NCI-H748 (cell line): ENCODE results near the gene RBKS.
"Not testable (repeated sequence)": the region's sequence is repeated elsewhere in the genome, so short reads cannot be mapped to it uniquely, and the experiment has no call there.

Experiments
- DNase-seq: peaks from one replicate; lab custom pipeline; 2025; ENCODE audit not compliant: unreplicated experiment; lab: John Stamatoyannopoulos, UW

The RBKS gene

GRCh38 chr2:27906074-27906473, 15.9 kb upstream of the RBKS start:
- DNase-seq = no peak

DNA sequence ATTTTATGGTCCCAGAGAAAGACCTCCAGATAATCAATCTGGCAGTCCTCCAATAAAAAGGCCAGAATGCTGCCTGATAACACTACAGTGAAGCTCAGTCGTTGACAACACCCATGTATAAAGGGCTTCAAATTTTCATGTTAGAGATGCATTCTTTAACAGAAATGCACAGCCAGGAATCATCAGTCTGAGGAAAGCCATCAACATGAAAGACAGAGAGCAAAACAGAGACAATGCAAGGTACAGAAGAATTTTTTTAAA, 14.1 kb upstream of the RBKS start:
- no peak for DNase-seq

GRCh38 chr2:27903649-27904404, 13.6 kb upstream of the RBKS start:
- DNase-seq = no peak

- DNase-seq = no peak
Observed at GRCh38 chr2:27903018-27903417, 12.8 kb upstream of the RBKS start.

GRCh38 chr2:27902098-27902497, 11.9 kb upstream of the RBKS start:
- no peak for DNase-seq

- no peak for DNase-seq
Observed at GRCh38 chr2:27901234-27901633, 11.0 kb upstream of the RBKS start.

GRCh38 chr2:27897717-27898116, 7.5 kb upstream of the RBKS start:
- no peak for DNase-seq

GRCh38 chr2:27893006-27893405, 2.8 kb upstream of the RBKS start:
- DNase-seq = no peak

DNA sequence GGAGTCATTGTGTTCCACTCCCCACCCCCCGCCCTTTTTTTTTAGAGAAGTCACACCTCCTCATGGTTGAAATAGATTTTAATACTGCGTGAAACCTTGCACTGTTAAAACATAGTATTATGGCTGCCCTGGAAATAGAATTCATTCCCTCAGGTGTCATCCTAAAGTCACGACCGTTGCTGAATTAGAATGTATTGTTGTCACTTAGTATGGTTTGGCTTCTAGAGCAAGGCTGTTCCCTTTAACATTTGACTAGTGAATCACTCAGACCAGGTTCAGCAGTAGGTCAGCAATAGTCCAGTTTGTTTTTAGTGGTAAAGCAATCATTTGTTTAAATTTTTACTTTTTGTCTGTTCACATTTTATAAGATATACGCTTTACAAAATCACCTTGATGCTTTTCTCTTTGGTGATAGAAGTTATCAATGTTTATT, 1.5 kb upstream of the RBKS start:
- DNase-seq = no peak

DNA sequence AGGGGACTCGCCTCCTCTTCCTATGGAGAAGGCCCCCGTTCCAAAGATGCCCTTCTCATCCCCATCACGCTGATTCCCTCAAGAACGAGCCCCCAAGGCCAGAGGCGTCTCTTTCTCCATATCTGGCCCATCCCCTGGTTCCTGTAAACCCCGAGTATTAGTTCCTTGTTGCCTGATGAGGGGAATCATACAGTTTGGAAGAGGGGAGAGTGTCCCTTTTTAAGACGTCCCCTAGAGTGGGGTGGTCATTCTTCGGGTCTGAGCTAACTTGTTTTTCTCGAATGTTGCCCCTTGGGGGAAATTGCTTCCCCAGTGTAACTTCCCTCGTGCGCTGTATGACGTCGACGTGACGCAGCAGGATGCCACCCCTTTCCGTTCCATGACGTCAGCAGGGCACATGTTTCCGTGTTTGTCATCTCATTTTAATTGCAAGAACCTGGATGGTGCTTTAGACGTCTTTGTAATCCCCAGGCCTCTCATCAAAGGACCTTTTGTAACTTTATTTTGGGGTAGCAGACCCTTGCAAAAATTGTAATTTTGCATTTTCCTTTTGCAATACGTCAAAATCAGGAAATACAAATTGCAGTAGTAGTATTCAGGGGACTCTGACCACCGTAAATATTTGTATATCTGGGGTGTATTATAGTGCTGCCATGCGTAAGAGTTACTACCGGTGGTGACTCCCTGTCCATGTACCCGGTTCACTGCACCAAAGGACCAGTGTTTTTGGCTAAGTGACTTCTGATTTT, 911 bp upstream of the RBKS start:
- peak; percentile 71 for DNase-seq

DNA sequence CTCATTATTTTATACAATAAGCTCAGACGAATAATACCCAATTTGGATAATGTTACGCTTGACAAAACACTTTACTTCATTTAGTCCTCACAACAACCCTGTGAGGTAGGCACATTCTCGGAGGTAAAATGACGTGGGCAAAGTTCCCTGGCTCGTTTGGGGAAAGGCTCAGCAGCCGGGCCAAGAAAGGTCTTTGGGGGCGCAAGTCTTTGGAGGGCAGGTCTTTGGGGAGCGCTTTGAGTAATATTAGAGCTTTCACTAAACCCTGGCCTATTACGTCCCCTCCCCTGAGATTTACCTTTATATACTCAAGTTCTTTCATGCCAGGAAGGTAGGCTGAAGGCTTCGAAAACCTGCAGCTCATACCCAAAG, 427 bp downstream of the RBKS start:
- DNase-seq = no peak

- no peak for DNase-seq
Observed at GRCh38 chr2:27888790-27889189, 1.4 kb downstream of the RBKS start.

- no peak for DNase-seq
Observed at GRCh38 chr2:27887830-27888229, 2.4 kb downstream of the RBKS start.

DNA sequence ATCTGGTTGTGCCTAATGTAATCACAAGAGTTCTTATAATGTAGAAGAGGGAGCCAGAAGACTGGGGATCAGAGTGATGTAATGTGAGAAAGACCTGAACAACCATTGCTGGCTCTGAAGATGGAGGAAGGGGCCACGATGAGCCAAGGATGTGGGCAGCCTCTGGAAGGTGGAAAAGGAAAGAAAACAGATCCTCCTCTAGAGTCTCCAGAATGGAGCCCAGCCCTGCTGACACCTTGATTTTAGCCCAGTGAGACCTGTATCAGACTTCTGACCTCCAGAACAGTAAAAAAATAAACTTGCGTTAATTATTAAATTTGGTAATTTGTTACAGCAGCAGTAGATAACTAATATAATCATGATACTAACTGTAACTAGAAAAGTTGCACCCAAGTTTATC, 3.1 kb downstream of the RBKS start:
- no peak for DNase-seq

DNA sequence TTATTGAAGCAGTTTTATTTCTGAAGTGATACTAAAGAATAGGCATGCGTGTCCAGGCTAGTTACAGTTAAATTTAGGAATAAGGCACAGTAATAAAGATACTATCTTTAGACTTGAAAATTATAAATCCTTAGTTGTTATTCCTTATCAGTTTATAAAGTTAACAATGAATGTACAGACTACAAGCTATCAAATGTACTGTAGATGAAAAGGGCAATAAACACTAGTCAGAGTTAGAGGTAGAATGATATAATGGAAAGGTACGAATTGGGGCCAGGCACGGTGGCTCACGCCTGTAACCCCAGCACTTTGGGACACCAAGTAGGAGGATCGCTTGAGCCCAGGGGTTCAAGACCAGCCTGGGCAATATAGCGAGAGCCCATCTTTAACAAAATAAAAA, 3.9 kb downstream of the RBKS start:
- DNase-seq = no peak

- DNase-seq = no peak
Observed at GRCh38 chr2:27885661-27886060, 4.5 kb downstream of the RBKS start.

GRCh38 chr2:27885234-27885633, 5.0 kb downstream of the RBKS start:
- DNase-seq = no peak

GRCh38 chr2:27884601-27885000, 5.6 kb downstream of the RBKS start:
- no peak for DNase-seq

GRCh38 chr2:27882584-27882922, 7.6 kb downstream of the RBKS start:
- DNase-seq = not testable (repeated sequence)

DNA sequence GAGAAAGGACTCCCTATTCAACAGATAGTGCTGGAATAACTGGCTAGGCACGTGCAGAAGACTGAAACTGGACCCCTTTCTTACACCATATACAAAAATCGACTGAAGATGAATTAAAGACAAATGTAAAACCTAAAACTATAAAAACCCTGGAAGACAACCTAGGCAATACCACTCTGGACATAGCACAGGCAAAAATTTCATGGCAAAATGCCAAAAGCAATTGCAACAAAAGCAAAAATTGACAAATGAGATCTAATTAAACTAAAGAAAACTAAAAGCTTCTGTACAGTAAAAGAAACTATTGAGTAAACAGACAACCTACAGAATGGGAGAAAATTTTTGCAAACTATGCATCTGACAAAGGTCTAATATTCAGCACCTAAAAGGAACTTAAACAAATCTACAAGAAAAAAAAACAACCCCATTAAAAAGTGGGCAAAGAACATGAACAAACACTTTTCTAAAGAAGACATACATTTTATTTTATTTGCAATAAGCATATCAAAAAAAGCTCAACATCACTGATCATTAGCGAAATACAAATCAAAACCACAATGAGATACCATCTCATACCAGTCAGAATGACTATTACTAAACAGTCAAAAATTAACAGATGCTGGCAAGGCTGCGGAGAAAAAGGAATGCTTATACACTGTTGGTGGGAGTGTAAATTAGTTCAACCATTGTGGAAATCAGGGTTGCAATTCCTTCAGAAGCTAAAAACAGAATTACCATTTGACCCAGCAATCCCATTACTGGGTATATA, 8.2 kb downstream of the RBKS start:
- DNase-seq = not testable (repeated sequence)

DNA sequence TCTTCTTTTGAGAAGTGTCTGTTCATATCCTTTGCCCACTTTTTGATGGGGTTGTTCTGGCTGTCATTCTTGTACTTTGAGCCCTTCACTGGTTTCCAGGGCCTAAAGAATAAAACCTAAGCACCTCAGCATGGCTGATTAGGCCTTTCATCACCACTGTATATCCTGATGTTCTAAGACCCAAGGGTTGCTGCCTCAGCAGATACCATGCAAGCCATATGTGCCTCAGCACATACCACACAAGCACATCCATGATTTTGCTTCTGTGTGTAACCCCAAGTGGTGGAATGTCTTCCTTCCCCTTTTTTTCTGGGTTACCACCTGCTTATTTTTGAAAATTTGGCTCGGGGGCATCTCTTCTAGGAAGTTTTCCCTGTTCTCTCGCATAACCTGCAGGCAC, 11.4 kb downstream of the RBKS start:
- no peak for DNase-seq
